ENCODE measurements around the gene EXD1.
"Not testable (repeated sequence)": the region's sequence is repeated elsewhere in the genome, so short reads cannot be mapped to it uniquely, and the experiment has no call there.

EXD1 gene

DNA sequence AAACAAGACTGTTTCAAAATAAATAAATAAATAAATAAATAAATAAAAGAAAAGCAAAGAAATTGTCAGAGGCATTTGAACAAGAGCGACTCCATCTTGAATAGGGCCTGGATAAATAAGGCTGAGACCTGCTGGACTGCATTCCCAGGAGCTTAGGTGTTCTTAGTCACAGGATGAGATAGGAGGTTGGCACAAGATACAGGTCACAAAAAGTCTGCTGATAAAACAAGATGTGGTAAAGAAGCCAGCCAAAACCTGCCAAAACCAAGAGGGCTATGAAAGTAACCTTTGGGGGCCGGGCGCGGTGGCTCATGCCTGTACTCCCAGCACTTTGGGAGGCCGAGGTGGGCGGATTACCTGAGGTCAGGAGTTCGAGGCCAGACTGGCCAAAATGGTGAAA lies 91.4 kb downstream of the EXD1 start:
- DNase-seq, result not testable (repeated sequence)

DNA sequence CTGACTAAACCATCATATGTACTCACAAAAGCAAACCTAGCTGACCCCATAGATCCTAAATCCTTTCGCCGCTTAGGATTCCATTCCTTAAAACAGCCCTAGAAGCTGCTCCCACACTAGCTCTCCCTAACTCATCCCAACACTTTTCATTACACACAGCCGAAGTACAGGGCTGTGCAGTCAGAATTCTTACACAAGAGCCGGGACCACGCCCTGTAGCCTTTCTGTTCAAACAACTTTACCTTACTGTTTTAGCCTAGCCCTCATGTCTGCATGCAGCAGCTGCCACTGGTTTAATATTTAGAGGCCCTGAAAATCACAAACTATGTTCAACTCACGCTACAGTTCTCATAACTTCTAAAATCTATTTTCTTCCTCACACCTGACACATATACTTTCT lies 95.0 kb downstream of the EXD1 start:
- not testable (repeated sequence) for DNase-seq

GRCh38 chr15:41133454-41133853 lies 97.1 kb downstream of the EXD1 start:
- DNase-seq, result no peak
